Prostate gland (tissue), 2 donors: ENCODE data around the gene RNF224.

Experiments used
- CTCF ChIP-seq, 4 experiments: fragments of 200-600 bp in 2 of 4; fragments of 450-650 bp in 2 of 4; sonication (generic) in 2 of 4; IDR thresholded peaks; 1 replicate in 3 of 4; 2 replicates in 1 of 4; pipeline ENCODE4 v1.5.1; 2016 to 2019; ENCODE audit warnings: antibody characterized with exemption in 4 of 4, mild to moderate bottlenecking in 2 of 4, moderate library complexity in 2 of 4
- POLR2AphosphoS5 ChIP-seq: sonication (generic); formaldehyde crosslinking; IDR thresholded peaks from one replicate; pipeline ENCODE4 v1.6.1; 2017; ENCODE audit warnings: antibody characterized with exemption

- TF ChIP-seq CTCF (IDR thresholded peaks at IDR 0.05) = no peak
- TF ChIP-seq POLR2AphosphoS5 = no peak
These were observed 40.6 kb downstream of the RNF224 start for GRCh38 chr9:137267933-137268355.
